Sigmoid colon (tissue), 4 donors: ENCODE measurements around the gene LRRC70.

ENCODE experiments used
- CTCF ChIP-seq, 4 experiments: fragments of 450-650 bp in 3 of 4; fragments of 200-600 bp in 1 of 4; IDR thresholded peaks; one replicate each; pipeline ENCODE4 v1.5.1; 2016 to 2019; ENCODE audit warnings: antibody characterized with exemption in 4 of 4, mild to moderate bottlenecking in 3 of 4, moderate library complexity in 2 of 4
- EP300 ChIP-seq, 4 donors: sonication (generic); formaldehyde crosslinking; IDR thresholded peaks; one replicate each; pipeline ENCODE4 v1.6.1; 2017; ENCODE audit warnings: antibody characterized with exemption in 4 of 4
- POLR2AphosphoS5 ChIP-seq, 4 donors: sonication (generic); formaldehyde crosslinking; IDR thresholded peaks; one replicate each; pipeline ENCODE4 v1.6.1; 2017; ENCODE audit warnings: antibody characterized with exemption in 4 of 4

- TF ChIP-seq EP300 (IDR thresholded peaks at IDR 0.05) (no peak), POLR2AphosphoS5 (IDR thresholded peaks at IDR 0.05) (no peak), CTCF (IDR thresholded peaks at IDR 0.05) (no peak)
These were observed 30.2 kb downstream of the LRRC70 start for GRCh38 chr5:62608529-62609511.
